Hematopoietic multipotent progenitor cell treated with erythropoietin and hydrocortisone succinate and interleukin-3 and kit ligand, for 15 days (in vitro differentiated cells): ENCODE results near the gene RBM4.
A peak's percentile ranks its signal among the peaks of the same experiment; 100 is the strongest.
"Not testable (repeated sequence)": the region's sequence is repeated elsewhere in the genome, so short reads cannot be mapped to it uniquely, and the experiment has no call there.

Experiments used
- DNase-seq: peaks from one replicate; pipeline ENCODE4 v3.0.0-alpha.2; 2015; ENCODE audit warnings: low spot score

RBM4 gene

GRCh38 chr11:66616379-66617154 lies 21.9 kb upstream of the RBM4 start, which contains the start of gene RBM14:
RBM14 (plus strand) TSS chr11:66616630; CDS start chr11:66616721, 91 bp downstream.
- DNase-seq = peak; percentile 99

GRCh38 chr11:66617155-66617834 lies 21.2 kb upstream of the RBM4 start:
- DNase-seq = no peak

- no peak for DNase-seq
Observed at GRCh38 chr11:66619080-66619554, 19.4 kb upstream of the RBM4 start.

- no peak for DNase-seq
Observed at GRCh38 chr11:66624450-66624849, 14.1 kb upstream of the RBM4 start.

GRCh38 chr11:66625041-66625751 lies 13.3 kb upstream of the RBM4 start:
- DNase-seq = no peak

GRCh38 chr11:66625752-66626149 lies 12.8 kb upstream of the RBM4 start:
- no peak for DNase-seq

- no peak for DNase-seq
Observed at GRCh38 chr11:66626382-66626781, 12.1 kb upstream of the RBM4 start.

GRCh38 chr11:66626926-66627325 lies 11.6 kb upstream of the RBM4 start:
- no peak for DNase-seq

- no peak for DNase-seq
Observed at GRCh38 chr11:66628061-66628603, 10.4 kb upstream of the RBM4 start.

- no peak for DNase-seq
Observed at GRCh38 chr11:66629356-66629755, 9.1 kb upstream of the RBM4 start.

GRCh38 chr11:66631883-66632282 lies 6.6 kb upstream of the RBM4 start:
- no peak for DNase-seq

- no peak for DNase-seq
Observed at GRCh38 chr11:66632952-66633351, 5.6 kb upstream of the RBM4 start.

GRCh38 chr11:66636411-66636810 lies 2.1 kb upstream of the RBM4 start:
- DNase-seq = no peak

- DNase-seq = no peak
Observed at GRCh38 chr11:66637557-66638176, 836 bp upstream of the RBM4 start.

- DNase-seq = peak; percentile 28
Observed at GRCh38 chr11:66639066-66639813, 737 bp downstream of the RBM4 start.

- DNase-seq = not testable (repeated sequence)
Observed at GRCh38 chr11:66639814-66640340, 1.4 kb downstream of the RBM4 start.

GRCh38 chr11:66641834-66642233 lies 3.3 kb downstream of the RBM4 start:
- DNase-seq = no peak

GRCh38 chr11:66643745-66644437 lies 5.4 kb downstream of the RBM4 start:
- DNase-seq = no peak

GRCh38 chr11:66646828-66647227 lies 8.3 kb downstream of the RBM4 start:
- no peak for DNase-seq

GRCh38 chr11:66649903-66650302 lies 11.4 kb downstream of the RBM4 start:
- DNase-seq = no peak
